ENCODE measurements around the gene ZNF778.

ZNF778 gene

DNA sequence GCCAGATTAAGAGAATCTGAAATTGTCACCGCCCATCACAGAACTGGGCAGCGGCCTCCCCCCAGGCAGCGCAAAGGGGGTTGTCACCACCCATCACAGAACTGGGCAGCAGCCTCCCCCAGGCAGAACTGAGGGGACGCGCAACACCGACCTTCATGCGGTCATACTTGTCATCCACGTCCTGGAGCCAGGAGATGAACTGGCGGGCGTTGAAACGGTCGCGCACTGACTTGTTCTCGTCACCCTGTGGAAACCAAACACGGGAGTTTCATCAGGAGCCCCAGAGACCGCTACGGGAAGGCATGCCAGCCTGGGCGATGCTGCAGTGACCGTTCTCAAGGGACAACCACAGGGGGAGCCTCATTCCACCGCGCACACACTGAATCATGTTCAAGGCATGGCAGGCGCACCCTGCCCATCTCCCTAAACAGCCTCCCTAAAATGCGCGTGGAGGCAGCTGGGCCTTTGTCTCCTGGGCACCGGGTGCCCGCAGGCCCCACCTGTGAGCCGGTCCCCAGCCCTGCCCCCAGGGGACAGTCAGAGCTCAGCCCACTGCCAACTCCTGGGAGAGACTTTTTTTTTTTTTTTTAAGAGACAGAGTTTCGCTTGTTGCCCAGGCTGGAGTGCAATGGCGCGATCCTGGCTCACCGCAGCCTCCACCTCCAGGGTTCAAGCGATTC is 53.3 kb downstream of the ZNF778 start:
- no peak overlapping the region for H3K4me3 ChIP-seq (ENCODE audit: low read length)

GRCh38 chr16:89272631-89273030 is 55.1 kb downstream of the ZNF778 start:
- no peak for TF ChIP-seq ZNF274 (IDR thresholded peaks at IDR 0.05; ENCODE audit: low read depth, low read length)
- no peak overlapping the region for H3K4me3 ChIP-seq (ENCODE audit: low read length)

More for the DNA sequence above, 53.3 kb downstream of the ZNF778 start:
- no peak for TF ChIP-seq ZNF274 (IDR thresholded peaks at IDR 0.05; ENCODE audit: low read depth, low read length)

- no peak for TF ChIP-seq ZNF274 (IDR thresholded peaks at IDR 0.05; ENCODE audit: low read depth, low read length)
These were observed 56.4 kb downstream of the ZNF778 start for GRCh38 chr16:89273741-89274472.

DNA sequence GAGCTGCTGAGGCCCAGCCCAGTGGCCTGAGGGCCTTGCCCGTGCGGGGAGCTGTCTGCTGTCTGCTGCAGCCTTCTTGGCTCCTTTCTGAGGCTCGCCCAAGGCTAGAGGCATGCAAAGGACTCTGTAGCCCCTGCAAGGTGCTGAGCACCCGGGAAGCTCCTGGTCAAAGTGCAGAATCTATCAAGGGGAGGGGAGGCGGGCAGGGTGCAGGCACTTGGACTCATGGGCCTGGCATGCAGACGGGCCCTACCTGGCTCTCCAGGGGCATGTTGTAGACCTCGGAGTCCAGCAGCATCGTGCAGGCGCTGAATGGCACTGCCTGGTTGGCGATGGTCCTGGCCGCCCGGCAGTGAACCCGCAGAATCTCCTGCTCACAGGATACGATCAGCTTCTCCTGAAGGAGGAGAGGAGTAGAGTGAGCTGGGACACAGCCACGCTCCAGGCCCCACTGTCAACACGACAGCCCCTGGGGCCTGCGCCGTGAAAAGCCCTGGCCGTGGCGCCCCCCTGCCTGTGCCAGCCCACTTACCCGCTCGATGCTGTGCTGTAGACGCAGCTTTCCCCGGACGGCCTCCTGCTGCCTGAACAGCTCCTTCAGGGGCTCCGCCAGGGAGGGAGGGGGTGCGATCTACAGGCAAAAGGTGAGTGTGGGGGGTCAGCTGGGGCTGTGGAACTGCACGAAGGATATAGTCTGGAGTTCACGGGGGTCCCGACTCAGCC is 57.2 kb downstream of the ZNF778 start:
- TF ChIP-seq ZNF274 (IDR thresholded peaks at IDR 0.05; ENCODE audit: low read depth, low read length) = no peak

More at GRCh38 chr16:89273741-89274472, 56.4 kb downstream of the ZNF778 start:
- H3K4me3 ChIP-seq (ENCODE audit: low read length) = no peak overlapping the region

DNA sequence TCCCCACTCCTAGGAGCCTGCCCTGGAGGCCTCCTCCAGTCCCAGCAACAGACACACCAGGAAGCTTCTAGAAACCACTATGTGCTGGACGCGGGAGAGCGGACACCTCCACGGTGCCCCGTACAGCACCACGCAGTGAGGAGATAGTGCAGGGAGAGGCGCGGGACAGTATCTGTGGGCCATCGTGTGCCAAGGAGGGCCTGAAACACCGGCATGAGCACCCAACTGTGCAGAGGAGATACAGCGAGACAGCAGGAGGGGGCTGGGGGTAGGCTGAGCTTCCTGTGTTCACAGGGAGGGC is 57.7 kb downstream of the ZNF778 start:
- TF ChIP-seq ZNF274 (IDR thresholded peaks at IDR 0.05; ENCODE audit: low read depth, low read length) = no peak
- H3K4me3 ChIP-seq (ENCODE audit: low read length) = no peak overlapping the region

More for the DNA sequence above, 57.2 kb downstream of the ZNF778 start:
- no peak overlapping the region for H3K4me3 ChIP-seq (ENCODE audit: low read length)

DNA sequence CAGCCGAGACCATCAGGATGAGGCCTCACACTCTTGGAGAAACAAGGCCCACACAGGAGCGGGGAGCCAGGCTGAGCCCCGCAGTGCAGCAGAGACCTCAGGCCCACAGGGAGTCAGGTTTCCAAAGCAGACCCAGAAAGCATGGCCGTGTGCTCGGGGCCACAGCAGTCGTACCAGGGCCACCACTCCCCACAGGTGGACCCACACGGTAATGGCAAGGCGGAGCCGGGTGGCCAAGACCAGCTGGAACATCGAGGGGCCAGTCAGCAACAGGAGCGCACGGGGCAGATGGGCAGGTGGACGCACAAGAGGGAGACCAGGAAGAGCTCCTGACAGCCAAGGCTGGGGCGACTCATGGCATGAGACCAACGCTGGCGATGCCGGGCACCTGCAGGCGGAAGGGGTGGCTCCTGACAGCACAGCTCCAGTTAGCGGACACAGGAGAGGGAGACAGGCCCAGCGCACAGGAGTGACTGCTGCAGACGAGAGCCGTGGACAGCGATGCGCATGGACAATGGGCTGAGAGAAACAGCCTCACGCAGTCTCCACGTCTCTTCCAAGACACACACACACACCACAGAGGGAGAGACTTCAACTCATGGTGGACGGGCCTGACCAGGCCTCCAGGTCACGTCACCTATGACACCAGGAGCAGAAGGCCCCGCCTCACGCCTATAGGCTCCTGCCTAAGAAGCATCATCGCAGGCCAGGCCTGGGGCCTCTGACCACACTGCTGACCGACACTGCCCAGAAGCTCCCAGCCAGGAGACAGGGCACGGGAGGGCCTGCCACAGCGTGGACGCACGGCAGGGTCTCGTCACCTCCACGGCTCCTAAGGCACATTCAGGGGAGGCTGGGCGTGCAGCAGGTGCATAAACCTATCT is 58.6 kb downstream of the ZNF778 start:
- H3K4me3 ChIP-seq (ENCODE audit: low read length) = no peak overlapping the region
- no peak for TF ChIP-seq ZNF274 (IDR thresholded peaks at IDR 0.05; ENCODE audit: low read depth, low read length)

- no peak overlapping the region for H3K4me3 ChIP-seq (ENCODE audit: low read length)
- TF ChIP-seq ZNF274 (IDR thresholded peaks at IDR 0.05; ENCODE audit: low read depth, low read length) = no peak
These were observed 59.5 kb downstream of the ZNF778 start for GRCh38 chr16:89277049-89277448.

DNA sequence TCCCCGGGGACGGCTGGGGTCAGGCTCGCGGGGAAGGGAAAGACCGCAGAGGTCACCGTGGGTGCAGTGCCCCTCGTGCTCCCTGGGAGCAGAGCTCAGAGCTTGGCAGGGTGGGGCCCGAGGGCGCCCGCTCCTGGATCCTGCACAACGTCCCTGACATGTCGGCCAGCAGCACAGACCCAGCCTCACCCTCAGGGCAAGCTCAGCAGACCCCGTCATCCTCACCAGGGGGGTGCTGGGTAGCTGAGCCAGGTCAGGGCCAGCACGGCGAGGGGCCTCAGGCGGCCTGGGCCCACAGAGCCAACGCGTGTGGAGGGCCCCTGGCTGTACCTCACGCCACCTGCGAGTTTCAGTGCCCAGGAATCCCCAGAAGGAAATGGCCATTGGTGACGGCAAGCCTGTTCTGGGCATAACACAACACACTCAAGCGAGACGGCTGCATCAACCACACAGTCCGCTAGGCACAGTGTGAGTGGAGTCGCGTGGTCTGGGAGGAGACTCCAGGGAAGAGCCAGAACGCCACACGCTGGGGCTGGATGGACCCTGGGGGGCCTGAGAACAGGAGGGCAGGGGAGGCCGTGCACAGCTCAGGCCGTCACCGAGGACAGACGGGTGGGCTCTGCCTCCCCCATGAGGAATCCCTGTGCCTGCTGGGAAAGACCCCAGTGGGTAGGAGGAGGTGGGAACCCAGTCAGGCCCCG is 60.3 kb downstream of the ZNF778 start:
- no peak overlapping the region for H3K4me3 ChIP-seq (ENCODE audit: low read length)
- TF ChIP-seq ZNF274 (IDR thresholded peaks at IDR 0.05; ENCODE audit: low read depth, low read length) = no peak

GRCh38 chr16:89278441-89279240 is 61.1 kb downstream of the ZNF778 start:
- TF ChIP-seq ZNF274 (IDR thresholded peaks at IDR 0.05; ENCODE audit: low read depth, low read length) = no peak
- no peak overlapping the region for H3K4me3 ChIP-seq (ENCODE audit: low read length)

GRCh38 chr16:89279666-89280481 is 62.4 kb downstream of the ZNF778 start:
- no peak for TF ChIP-seq ZNF274 (IDR thresholded peaks at IDR 0.05; ENCODE audit: low read depth, low read length)
- no peak overlapping the region for H3K4me3 ChIP-seq (ENCODE audit: low read length)

DNA sequence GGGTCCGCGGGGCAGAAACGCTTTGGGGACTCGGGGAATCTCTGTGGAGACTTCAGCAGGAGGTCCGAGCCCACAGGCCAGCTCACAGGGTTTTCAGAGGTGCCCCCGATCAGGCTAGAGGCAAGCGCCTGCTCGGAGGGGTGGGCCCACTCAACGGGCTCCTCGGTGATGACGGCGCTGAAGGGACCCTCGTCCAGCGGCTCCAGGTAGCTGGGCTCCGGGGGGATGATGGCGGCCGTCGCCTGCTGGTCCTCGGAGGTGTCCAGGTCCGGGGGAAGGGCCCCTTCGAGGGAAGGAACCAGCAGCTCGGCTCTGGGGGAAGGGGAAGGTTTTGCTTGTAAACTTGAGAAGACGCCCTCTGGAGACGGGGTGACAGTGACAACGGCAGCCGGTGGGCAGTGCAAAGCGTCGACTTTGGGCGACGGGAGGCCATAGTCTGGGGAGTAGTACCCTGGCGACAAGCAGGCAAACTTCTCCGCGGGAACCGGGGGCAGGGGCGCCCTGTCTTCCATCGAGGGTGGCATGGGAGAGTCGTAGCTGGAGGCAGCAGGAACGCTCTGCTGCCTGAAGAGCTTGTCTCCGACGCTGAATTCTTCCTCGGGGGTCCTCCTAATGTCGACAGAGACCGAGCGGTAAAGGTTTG is 63.2 kb downstream of the ZNF778 start:
- H3K4me3 ChIP-seq (ENCODE audit: low read length) = no peak overlapping the region
- TF ChIP-seq ZNF274 (IDR thresholded peaks at IDR 0.05; ENCODE audit: low read depth, low read length) = no peak
